IMR-90 (cell line): ENCODE data around the gene BCAP31. TPM values are rescaled to one million over a fixed set of nuclear protein-coding genes. Genes with fewer than 3 reads are reported as not detected.

Source experiments
- ATAC-seq: fragments of 200-7000 bp; cut with Tn5 transposase; 2 replicates; pipeline ENCODE4 v1.9.1; 2020; ENCODE audit warnings: low read depth, mild to moderate bottlenecking, moderate library complexity
- BruUV-seq: library from RNA; stranded (reverse); fragments of 400-500 nt; replicated peaks from 2 replicates; lab custom pipeline; 2021; lab: Mats Ljungman, UMichigan
- CTCF ChIA-PET: fragments of 300-600 bp; formaldehyde crosslinking; extraction: SDS; loops from one replicate; lab custom pipeline; 2021; ENCODE audit warnings: antibody characterized with exemption; lab: Yijun Ruan, JAX
- POLR2A ChIA-PET: fragments of 300-600 bp; sonication (Branson Sonifier 250); formaldehyde crosslinking; loops from one replicate; lab custom pipeline; 2022; ENCODE audit warnings: antibody characterized with exemption; ENCODE audit not compliant: unreplicated experiment; lab: Charles Lee
- DNase-seq: peaks from one replicate; pipeline ENCODE4 v3.0.0; 2013
- H2AFZ ChIP-seq: replicated peaks from 2 replicates; pipeline ENCODE3; 2013; ENCODE audit warnings: low read length, mild to moderate bottlenecking; ENCODE audit not compliant: poor library complexity
- H2AK5ac ChIP-seq: 2 replicates; pipeline ENCODE4 v1.6.1; 2013; ENCODE audit warnings: low read depth, low read length, inconsistent platforms
- H2AK9ac ChIP-seq: replicated peaks from 2 replicates; pipeline ENCODE3; 2013; ENCODE audit warnings: mild to moderate bottlenecking, low read depth, low read length, moderate library complexity; ENCODE audit not compliant: poor library complexity
- H2BK120ac ChIP-seq: 2 replicates; pipeline ENCODE4 v1.6.1; 2013; ENCODE audit warnings: low read depth, low read length, inconsistent platforms
- H2BK15ac ChIP-seq: 3 replicates; pipeline ENCODE4 v1.6.1; 2013; ENCODE audit warnings: low read depth, low read length, inconsistent platforms
- H2BK20ac ChIP-seq: 2 replicates; pipeline ENCODE4 v1.6.1; 2013; ENCODE audit warnings: low read depth, mild to moderate bottlenecking, inconsistent platforms, low read length, moderate library complexity
- H2BK5ac ChIP-seq: 2 replicates; pipeline ENCODE4 v1.6.1; 2013; ENCODE audit warnings: mild to moderate bottlenecking, low read depth, low read length, inconsistent platforms; ENCODE audit not compliant: poor library complexity, severe bottlenecking
- H3K14ac ChIP-seq: replicated peaks from 2 replicates; pipeline ENCODE4 v1.6.1; 2013; ENCODE audit warnings: low read depth, low read length, inconsistent platforms
- H3K18ac ChIP-seq: 2 replicates; pipeline ENCODE4 v1.6.1; 2013; ENCODE audit warnings: low read depth, low read length, control low read depth
- H3K23ac ChIP-seq: 2 replicates; pipeline ENCODE4 v1.6.1; 2013; ENCODE audit warnings: low read depth, low read length, inconsistent platforms
- H3K27ac ChIP-seq: 2 replicates; pipeline ENCODE4 v1.5.1; 2013; ENCODE audit warnings: mild to moderate bottlenecking, control low read depth, low read length; ENCODE audit not compliant: insufficient read depth
- H3K27me3 ChIP-seq: 2 replicates; pipeline ENCODE4 v1.6.1; 2013; ENCODE audit warnings: low read length; ENCODE audit not compliant: control insufficient read depth, insufficient read depth
- H3K36me3 ChIP-seq: 2 replicates; pipeline ENCODE4 v1.6.1; 2013; ENCODE audit warnings: low read length, mixed read lengths; ENCODE audit not compliant: control insufficient read depth, insufficient read depth
- H3K4ac ChIP-seq: 2 replicates; pipeline ENCODE4 v1.6.1; 2013; ENCODE audit warnings: low read depth, low read length, inconsistent platforms
- H3K4me1 ChIP-seq: 2 replicates; pipeline ENCODE4 v1.6.1; 2013; ENCODE audit warnings: low read length, mixed read lengths; ENCODE audit not compliant: control insufficient read depth, insufficient read depth
- H3K4me2 ChIP-seq: 2 replicates; pipeline ENCODE4 v1.6.1; 2013; ENCODE audit warnings: low read depth, mild to moderate bottlenecking, control low read depth, low read length, moderate library complexity
- H3K4me3 ChIP-seq: 2 replicates; pipeline ENCODE4 v1.5.1; 2013; ENCODE audit warnings: low read depth, mild to moderate bottlenecking, control low read depth, low read length, moderate library complexity; ENCODE audit not compliant: insufficient read depth
- H3K56ac ChIP-seq: 2 replicates; pipeline ENCODE4 v1.6.1; 2013; ENCODE audit warnings: low read length, inconsistent platforms; ENCODE audit not compliant: insufficient read depth; ENCODE audit errors: extremely low read depth
- H3K79me1 ChIP-seq, 2 experiments: 2 replicates each; pipeline ENCODE4 v1.6.1; 2013; ENCODE audit warnings: low read length in 2 of 2, inconsistent platforms in 1 of 2, low read depth in 1 of 2
- H3K9ac ChIP-seq: 2 replicates; pipeline ENCODE4 v1.6.1; 2013; ENCODE audit warnings: low read depth, low read length, control low read depth
- H3K9me1 ChIP-seq: 2 replicates; pipeline ENCODE4 v1.6.1; 2013; ENCODE audit warnings: low read length, inconsistent platforms; ENCODE audit not compliant: insufficient read depth
- H3K9me3 ChIP-seq: 2 replicates; pipeline ENCODE4 v1.6.1; 2013; ENCODE audit warnings: low read length; ENCODE audit not compliant: control insufficient read depth, insufficient read depth
- H4K20me1 ChIP-seq: 2 replicates; pipeline ENCODE4 v1.6.1; 2013; ENCODE audit warnings: low read length, inconsistent platforms; ENCODE audit not compliant: insufficient read depth
- H4K5ac ChIP-seq: 2 replicates; pipeline ENCODE4 v1.6.1; 2013; ENCODE audit warnings: mild to moderate bottlenecking, low read depth, low read length, control low read depth
- H4K8ac ChIP-seq, 2 experiments: 2 replicates each; pipeline ENCODE4 v1.6.1; 2013; ENCODE audit warnings: low read depth in 2 of 2, low read length in 2 of 2, control low read depth in 1 of 2, inconsistent platforms in 1 of 2
- H4K91ac ChIP-seq: 2 replicates; pipeline ENCODE4 v1.6.1; 2013; ENCODE audit warnings: low read depth, low read length, inconsistent platforms; ENCODE audit not compliant: insufficient read depth
- CEBPB ChIP-seq: IDR thresholded peaks from 2 replicates; pipeline ENCODE4 v1.6.1; 2012; ENCODE audit warnings: low read depth, low read length, improper control_type of control experiment
- FOS ChIP-seq: fragments of 150-350 bp; IDR thresholded peaks from 2 replicates; pipeline ENCODE4 v1.6.1; 2016; ENCODE audit warnings: low read depth, low read length
- MAZ ChIP-seq: IDR thresholded peaks from 2 replicates; pipeline ENCODE4 v1.6.1; 2012; ENCODE audit warnings: low read depth, mild to moderate bottlenecking, low read length, improper control_type of control experiment, moderate library complexity, borderline replicate concordance
- WGBS, 2 experiments: methylation state at CpG; one replicate each; pipeline versions ENCODE4 v1.1.5 to v1.1.7; 2013; ENCODE audit warnings: missing lambda C conversion rate in 2 of 2; ENCODE audit not compliant: insufficient read length in 1 of 2; ENCODE audit errors: extremely low coverage in 2 of 2; 5-methylcytosine and 5-hydroxymethylcytosine counted together
- dilution Hi-C: fragments of 300-500 bp; cut with HindIII; formaldehyde crosslinking; loops from one replicate; pipeline ENCODE4 v1.14.3; 2018; ENCODE audit warnings: low sequenced_read_pairs; ENCODE audit not compliant: unreplicated experiment
- in situ Hi-C: fragments of 300-500 bp; cut with MboI; formaldehyde crosslinking; loops from 3 replicates; pipeline ENCODE4 v1.14.3; 2019; ENCODE audit warnings: low sequenced_read_pairs, inconsistent platforms, mixed read lengths
- intact Hi-C: fragments of 100-400 bp; cut with micrococcal nuclease; formaldehyde crosslinking; loops from 2 replicates; pipeline ENCODE4 v1.10.0; 2022
- polyA plus RNA-seq, 3 experiments: library from polyadenylated mRNA; depleted of rRNA; stranded (reverse); fragments of >200 nt; gene quantifications; 2 replicates each; pipeline ENCODE4 v1.2.3, GENCODE V29; 2012; ENCODE audit warnings: low replicate concordance in 1 of 3
- total RNA-seq: library from RNA; depleted of rRNA; stranded (reverse); fragments of >200 nt; gene quantifications from 2 replicates; pipeline ENCODE4 v1.2.3, GENCODE V29; 2012

Gene BCAP31
- total and polyA plus RNA-seq, 2 of the 4 experiments (the other 2 are of a cell fraction), result 125 to 244 TPM

DNA sequence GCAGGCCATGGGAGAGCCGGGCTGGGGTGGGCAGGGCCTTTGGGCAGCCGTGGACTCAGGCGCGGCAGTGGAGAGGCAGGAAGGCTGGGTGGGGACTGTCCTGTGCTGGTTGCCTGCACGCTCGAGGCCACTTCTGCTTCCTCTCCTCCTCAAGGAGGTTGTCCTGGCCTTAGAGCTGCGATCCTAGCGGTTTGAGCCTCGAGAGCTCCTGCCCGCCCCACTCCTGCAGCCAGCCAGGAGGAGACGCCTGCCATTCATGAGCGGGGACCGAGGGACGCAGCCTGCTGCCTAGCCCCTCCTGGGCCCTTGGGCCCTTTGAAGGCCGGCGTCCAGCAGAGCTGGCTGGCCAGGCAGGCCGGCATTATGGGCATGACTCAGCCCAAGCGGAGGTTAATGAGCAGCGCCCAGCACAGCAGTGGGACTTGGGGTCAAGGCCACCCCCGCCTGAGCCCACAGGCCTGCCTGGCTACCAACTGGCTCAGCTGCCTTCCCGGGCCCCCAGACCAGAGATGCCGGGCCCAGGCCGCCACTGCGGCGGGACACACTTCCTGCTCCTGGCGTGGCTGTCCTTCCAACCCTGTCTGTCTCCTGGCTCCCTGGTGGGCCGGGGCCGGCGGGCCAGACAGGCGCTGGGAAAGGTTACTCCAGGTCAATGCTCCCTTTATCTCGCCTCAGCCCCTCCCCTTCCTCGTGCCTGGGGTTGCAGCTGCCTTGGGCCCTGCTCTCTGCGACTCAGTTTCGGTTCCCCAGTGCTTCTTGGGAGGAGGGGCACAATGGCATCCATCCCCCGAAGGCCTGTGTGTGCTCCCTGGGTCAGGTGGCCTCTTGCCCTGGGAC is 2.3 kb upstream of the BCAP31 start:
- Histone ChIP-seq H3K27ac (peak overlapping the region; percentile 71), H4K91ac (peak overlapping the region; percentile 84), H2BK120ac (peak overlapping the region; percentile 75), H2BK15ac (no peak overlapping the region; the same call in 2 of the 3 replicates), H2BK5ac (peak overlapping the region; percentile 85), H3K56ac (peak overlapping the region; percentile 10; the same call in 1 of the 2 replicates), H3K79me1 (peaks cover 0 to 27% of the 10 kb centered on the region in 2 experiments; a peak in 2 of 4 replicates), H3K9ac (peak overlapping the region; percentile 54), H3K14ac (peak overlapping the region; percentile 54; the same call in 1 of the 2 replicates), H3K18ac (peak overlapping the region; percentile 46; the same call in 1 of the 2 replicates), H3K9me1 (0 out of 2 replicates have a peak, but pooled peaks cover 5% of the 10 kb centered on the region), H3K4me3 (peak overlapping the region; percentile 14), H3K27me3 (no peaks in the 10 kb centered on the region), H3K4me2 (peak overlapping the region; percentile 71), H2AK9ac (peak overlapping the region; percentile 85), H4K20me1 (peaks cover 14% of the 10 kb centered on the region), H2AK5ac (peak overlapping the region; percentile 51; the same call in 1 of the 2 replicates), H2AFZ (peak overlapping the region; percentile 71), H4K8ac (peak overlapping the region; percentile 83 to 85; a peak in 3 of 4 replicates), H2BK20ac (no peak overlapping the region), H3K36me3 (peaks cover 2% of the 10 kb centered on the region; the same call in 1 of the 2 replicates), H4K5ac (peak overlapping the region; percentile 83), H3K4me1 (peaks cover 17% of the 10 kb centered on the region), H3K4ac (peak overlapping the region; percentile 49), H3K23ac (peak overlapping the region; percentile 65; the same call in 1 of the 2 replicates), H3K9me3 (no peaks in the 10 kb centered on the region; the same call in 1 of the 2 replicates)
- POLR2A ChIA-PET, result no interaction called here
- dilution Hi-C loops (no loop called here), in situ Hi-C loops (no loop called here), intact Hi-C loops (no loop called here)
- ATAC-seq (peak; percentile 22), DNase-seq (peak; percentile 52)
- BruUV-seq, result no TSS peak
- 37% methylated on average over 19 of the region's 35 CpGs; no CpG with 5 or more reads in 1 of the 2 experiments for WGBS, 2 experiments
- TF ChIP-seq MAZ (peak; percentile 30; the same call in 1 of the 2 replicates), CEBPB (no peak), FOS (no peak)
- CTCF ChIA-PET, result no interaction called here
